ENCODE results near the gene ARG2.

The ARG2 gene

DNA sequence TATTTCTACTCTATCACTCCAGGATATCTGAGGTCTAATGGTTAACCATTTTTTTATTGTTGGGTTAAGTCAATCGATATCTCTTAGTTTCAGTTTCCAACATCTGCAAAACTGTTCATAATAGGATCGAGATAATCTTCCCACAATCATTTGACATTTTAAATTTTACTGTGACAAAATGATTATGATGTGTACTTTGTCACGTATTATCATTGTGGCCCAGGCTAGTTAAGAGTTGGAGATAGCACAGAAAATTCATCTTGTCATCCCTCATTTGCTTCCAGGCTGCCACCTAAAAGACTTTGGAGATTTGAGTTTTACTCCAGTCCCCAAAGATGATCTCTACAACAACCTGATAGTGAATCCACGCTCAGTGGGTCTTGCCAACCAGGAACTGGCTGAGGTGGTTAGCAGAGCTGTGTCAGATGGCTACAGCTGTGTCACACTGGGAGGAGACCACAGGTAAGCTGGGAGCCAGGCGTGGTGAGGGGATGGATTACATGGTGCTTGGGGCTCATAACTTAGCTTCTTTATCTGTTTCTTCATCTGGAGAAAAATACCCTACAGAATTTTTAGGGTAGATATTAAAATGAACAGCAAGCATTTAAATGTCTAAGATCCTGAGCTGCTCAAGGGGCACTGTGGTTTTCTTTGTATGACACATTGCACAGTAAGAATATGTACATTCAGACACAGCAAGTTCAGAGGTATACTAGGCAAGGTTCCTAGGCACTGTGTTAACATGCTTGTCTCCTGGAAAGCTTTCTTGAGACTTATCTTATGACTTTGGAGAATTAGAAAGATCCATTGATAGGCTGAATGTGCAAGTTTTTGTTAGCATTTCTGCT, 22.4 kb downstream of the ARG2 start:
- DNase-seq: no peak

DNA sequence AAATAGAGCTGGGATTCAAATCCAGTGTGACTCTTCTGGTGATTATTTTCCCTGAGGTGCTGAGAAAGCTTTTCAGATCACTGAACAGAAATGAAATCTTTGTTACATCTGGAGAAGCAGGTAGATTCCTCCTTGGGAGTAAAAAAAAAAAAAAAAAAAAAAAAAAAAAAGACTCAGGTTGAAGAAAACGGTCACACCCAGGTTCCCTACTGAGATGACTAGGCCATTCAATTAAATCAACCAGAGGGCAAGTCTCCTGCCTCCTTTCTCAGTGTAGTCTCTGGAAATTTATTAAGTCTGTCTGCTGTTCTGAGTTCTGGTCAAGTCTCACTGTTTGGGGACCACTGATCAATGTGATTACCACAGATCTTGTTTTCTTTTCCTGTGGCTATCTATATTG, 24.0 kb downstream of the ARG2 start:
- DNase-seq: no peak

DNA sequence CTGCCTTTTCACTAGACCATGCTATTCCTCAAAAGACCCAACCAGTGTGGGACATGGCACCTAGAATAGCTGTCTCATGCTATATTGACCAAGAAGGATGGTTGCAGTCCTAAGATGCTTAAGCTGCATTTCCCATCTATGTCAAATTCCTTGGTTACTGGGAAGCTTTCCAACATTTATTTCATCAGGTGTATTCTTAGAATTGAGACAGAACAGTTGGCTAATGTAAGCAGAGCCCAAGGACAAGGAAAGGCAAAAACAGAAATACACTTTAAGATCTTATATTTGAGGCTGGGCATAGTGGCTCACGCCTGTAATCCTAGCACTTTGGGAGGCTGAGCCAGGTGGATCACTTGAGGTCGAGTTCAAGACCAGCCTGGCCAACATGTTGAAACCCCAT, 24.7 kb downstream of the ARG2 start:
- DNase-seq: no peak

DNA sequence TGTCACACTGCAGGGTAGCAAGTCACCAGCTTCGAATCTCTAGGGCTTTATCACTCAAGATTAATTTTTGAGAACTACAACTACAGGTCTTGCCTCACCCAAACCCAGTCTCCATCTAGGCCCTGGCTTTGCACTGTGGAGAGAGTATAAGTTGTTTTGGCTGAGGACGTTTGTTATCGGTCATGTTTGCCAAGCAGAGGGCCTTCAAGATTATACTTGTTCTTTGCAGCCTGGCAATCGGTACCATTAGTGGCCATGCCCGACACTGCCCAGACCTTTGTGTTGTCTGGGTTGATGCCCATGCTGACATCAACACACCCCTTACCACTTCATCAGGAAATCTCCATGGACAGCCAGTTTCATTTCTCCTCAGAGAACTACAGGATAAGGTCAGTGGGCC, 25.7 kb downstream of the ARG2 start:
- DNase-seq: no peak

DNA sequence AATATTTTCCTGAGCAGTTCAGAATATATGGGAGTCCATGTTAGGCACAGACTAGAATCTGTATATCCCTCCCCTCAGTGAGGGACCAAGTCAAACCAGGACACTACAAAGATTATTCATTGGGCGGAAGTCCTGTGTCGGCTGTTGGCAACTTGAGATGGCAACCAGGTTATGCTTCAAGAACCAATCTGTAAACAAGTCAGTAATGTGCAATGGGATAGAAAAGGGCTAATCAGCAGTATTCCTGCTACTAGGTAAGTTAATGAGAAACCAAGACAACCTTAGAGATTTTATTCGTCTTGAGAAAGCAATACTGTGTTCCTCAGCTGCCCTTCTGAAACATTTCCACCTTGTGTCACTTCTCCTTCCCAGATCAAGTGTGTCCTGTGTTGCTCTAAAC, 26.4 kb downstream of the ARG2 start:
- DNase-seq: no peak

DNA sequence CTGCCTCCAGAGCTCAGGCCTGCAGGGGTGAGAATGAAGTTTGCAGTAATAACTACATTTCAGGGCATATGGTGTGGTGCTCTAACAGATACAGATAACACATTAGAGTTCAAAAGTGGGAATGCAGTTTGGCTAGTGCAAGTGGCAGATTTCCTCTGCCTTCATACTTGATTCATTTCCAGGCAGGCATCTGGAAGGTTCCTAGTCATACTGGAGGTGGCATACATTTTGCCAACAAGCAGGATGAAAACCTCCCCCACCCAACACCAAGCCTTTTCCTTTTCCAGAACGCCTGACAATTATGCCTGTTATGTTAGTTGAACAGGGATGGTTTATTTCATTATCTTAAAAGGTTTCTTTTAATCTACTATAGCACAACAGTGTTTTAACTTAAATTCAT, 30.4 kb downstream of the ARG2 start:
- DNase-seq: no peak

DNA sequence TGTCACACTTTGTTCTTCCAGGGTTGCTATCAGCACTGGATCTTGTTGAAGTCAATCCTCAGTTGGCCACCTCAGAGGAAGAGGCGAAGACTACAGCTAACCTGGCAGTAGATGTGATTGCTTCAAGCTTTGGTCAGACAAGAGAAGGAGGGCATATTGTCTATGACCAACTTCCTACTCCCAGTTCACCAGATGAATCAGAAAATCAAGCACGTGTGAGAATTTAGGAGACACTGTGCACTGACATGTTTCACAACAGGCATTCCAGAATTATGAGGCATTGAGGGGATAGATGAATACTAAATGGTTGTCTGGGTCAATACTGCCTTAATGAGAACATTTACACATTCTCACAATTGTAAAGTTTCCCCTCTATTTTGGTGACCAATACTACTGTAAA, 31.0 kb downstream of the ARG2 start:
- DNase-seq: no peak

- DNase-seq: no peak
Observed at GRCh38 chr14:67652189-67652588, 32.5 kb downstream of the ARG2 start.

DNA sequence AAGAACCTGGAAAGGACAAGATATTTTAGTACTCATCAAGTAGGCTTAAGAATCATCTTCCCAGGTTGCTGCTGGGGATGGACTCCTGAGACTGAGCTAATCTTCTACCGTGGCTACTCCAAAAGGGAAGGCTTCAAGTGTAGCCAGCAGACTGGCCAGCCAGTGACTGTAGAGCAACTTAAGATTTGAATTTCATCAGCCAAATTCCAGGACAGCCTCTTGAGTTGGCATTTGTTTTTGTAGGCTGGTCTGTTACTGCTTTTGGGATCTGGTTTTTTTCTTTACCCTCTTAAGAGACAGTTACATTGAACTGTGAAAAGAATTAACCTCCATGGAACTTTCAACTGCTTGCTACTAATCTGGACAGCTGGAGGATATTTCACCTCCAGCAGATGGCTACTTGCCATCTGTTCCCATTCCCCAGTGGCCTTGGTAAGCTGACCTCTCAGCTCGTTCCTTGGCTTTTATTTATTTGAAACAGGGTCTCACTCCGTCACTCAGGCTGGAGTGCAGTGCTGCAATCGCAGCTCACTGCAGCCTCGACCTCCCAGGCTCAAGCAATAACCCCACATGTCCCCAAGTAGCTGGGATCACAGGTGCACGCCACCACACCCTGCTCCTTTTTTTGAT, 34.0 kb downstream of the ARG2 start:
- no peak for DNase-seq

- DNase-seq: no peak
Observed at GRCh38 chr14:67663633-67664032, 43.9 kb downstream of the ARG2 start.

DNA sequence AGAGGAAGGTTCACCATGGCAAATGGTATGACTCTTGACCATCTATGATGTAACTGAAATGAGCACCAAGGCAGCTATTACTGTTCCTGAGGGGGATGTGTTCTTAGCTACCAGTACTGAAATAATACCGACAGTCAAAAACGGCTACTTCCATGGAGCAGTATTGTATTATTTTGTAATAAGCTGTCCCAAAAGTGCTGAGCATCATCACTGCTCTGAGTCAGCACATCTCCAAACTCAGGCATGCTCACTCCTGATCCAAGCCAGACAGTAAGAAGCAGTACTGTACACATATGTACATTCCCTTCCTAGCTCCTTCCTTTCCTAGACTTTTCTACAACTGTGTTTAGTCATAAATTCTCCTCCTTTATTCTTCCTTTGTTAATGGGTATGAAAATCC, 46.1 kb downstream of the ARG2 start:
- DNase-seq: no peak

DNA sequence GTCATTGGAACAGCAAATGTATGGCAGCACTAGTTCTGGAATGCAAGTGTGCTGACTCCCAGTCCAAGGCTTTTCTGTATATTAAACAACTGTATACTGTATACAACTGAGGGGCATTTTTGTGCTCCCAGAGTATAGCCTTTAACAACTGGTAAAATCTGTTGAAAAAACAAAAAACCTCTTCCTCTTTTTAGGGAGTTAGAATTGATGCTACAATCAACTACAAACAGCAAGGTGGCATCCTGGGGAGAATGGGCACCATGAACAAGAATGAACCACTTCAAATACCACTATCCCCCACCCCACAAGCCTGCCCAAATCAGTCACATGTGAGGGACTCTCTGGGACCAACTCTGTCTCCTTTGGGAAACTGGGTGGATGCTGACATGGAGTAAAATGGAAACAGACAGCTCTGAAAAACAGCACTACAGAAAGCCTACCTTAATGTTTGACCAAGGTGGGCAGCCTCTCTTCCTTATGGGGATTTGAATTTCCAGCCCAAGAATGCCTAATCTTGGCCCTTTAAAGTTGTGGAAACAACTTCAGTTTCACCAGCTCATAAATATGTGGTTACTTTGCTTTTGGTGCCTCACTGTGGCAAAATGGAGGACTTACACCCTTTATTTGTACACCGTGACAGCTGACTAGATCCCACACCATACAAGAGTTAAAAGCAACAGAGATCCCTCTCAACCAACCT, 47.2 kb downstream of the ARG2 start:
- peak in 1 of 2 experiments; percentile 22 for DNase-seq

- DNase-seq: no peak
Observed at GRCh38 chr14:67668559-67668958, 48.8 kb downstream of the ARG2 start.

DNA sequence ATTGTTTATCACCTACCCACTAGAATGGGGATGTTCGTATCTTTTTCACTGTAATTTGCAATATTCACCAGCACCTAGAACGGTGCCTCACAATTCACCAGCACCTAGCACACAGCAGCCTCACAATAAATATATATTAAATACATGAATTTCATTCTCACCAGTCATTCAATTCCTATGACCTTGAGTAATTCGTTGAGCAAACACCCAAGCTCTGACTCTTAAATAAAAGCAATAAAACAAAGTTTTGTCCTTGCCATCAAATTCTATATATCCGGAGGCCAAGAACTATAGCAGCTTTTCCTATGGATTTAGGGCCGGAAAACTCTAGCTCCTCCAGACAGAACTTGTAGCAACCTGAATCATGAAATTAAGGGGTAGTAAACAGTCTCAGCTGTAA, 53.7 kb downstream of the ARG2 start:
- no peak for DNase-seq

- peak; percentile 37 to 55 for DNase-seq
Observed at GRCh38 chr14:67674139-67674479, 54.4 kb downstream of the ARG2 start.

GRCh38 chr14:67674480-67675218, 54.9 kb downstream of the ARG2 start, which contains the start of gene VTI1B:
VTI1B (minus strand) TSS chr14:67674632; CDS start chr14:67674489, 143 bp downstream.
- DNase-seq: peak; percentile 72 to 75

DNA sequence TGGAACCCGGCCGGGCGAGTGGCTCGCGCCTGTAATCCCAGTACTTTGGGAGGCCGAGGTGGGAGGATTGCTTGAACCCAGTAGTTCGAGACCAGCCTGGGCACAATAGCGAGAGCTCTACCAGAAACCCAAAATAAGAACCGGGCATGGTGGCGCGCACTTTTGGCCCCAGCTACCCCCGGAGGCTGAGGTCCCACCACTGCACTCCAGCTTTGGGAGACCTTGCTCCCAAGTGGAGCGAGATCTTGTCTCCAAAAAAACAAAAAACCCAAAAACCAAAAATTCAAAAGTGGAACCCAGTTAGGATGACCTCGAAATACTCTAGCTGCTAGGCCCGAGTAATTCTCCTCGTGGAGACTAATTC, 55.5 kb downstream of the ARG2 start:
- DNase-seq: no peak

DNA sequence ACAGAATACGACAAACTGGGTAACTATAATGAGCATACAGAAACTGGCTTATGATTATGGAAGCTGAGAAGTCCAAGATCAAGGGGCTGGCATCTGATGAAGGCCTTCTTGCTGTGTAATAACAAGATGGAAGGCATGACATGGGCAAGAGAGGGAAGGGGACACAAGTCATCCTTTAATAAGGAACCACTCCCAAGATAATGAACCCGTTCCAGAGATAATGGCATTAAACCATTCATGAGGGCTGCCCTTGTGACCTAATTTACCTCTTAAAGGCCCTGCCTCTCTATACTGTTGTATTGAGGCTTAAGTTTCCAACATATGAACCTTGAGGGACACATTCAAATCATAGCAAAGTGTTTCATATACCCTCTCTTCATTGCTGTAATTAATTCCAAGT, 59.3 kb downstream of the ARG2 start:
- no peak for DNase-seq

- no peak for DNase-seq
Observed at GRCh38 chr14:67680121-67680602, 60.4 kb downstream of the ARG2 start.

- no peak for DNase-seq
Observed at GRCh38 chr14:67680941-67681340, 61.2 kb downstream of the ARG2 start.

- DNase-seq: no peak
Observed at GRCh38 chr14:67683842-67684241, 64.1 kb downstream of the ARG2 start.

GRCh38 chr14:67690011-67690410, 70.3 kb downstream of the ARG2 start:
- no peak for DNase-seq

GRCh38 chr14:67694791-67695393, 75.2 kb downstream of the ARG2 start:
- peak; percentile 53 to 76 for DNase-seq
